ENCODE results near the gene LOXL1.

Gene LOXL1

GRCh38 chr15:73926219-73927002, at the start of gene LOXL1:
TSS of gene LOXL1 (plus strand) at chr15:73926462. CDS start at chr15:73926784, 322 bp downstream.
- Histone ChIP-seq H3K4me3 (ENCODE audit: low read length) (peak within 1 kb of the TSS; percentile 62), H3K27ac (ENCODE audit: low read length) (no peak within 1 kb of the TSS), H3K9ac (ENCODE audit: low read length) (peak within 1 kb of the TSS; percentile 26), H3K4me1 (ENCODE audit: control insufficient read depth, low read depth, low read length) (peaks cover 49% of the 10 kb centered on the region), H3K36me3 (ENCODE audit: control insufficient read depth, low read depth, low read length) (no peaks in the 10 kb centered on the region), H3K27me3 (ENCODE audit: control insufficient read depth, insufficient read depth, low read length) (peaks cover 13% of the 10 kb centered on the region), H3K9me3 (ENCODE audit: control insufficient read depth, low read depth, low read length) (no peaks in the 10 kb centered on the region)

- no peaks in the 10 kb centered on the region for H3K36me3 ChIP-seq (ENCODE audit: control insufficient read depth, low read depth, low read length)
- no peak overlapping the region for H3K9ac ChIP-seq (ENCODE audit: low read length)
- H3K27ac ChIP-seq (ENCODE audit: low read length): no peak overlapping the region
- no peak overlapping the region for H3K4me3 ChIP-seq (ENCODE audit: low read length)
- H3K27me3 ChIP-seq (ENCODE audit: control insufficient read depth, insufficient read depth, low read length): no peaks in the 10 kb centered on the region
- peaks cover 3% of the 10 kb centered on the region for H3K4me1 ChIP-seq (ENCODE audit: control insufficient read depth, low read depth, low read length)
- no peaks in the 10 kb centered on the region for H3K9me3 ChIP-seq (ENCODE audit: control insufficient read depth, low read depth, low read length)
Observed at GRCh38 chr15:73879426-73879825, 46.8 kb upstream of the LOXL1 start.

- H3K27me3 ChIP-seq (ENCODE audit: control insufficient read depth, insufficient read depth, low read length): no peaks in the 10 kb centered on the region
- no peak overlapping the region for H3K9ac ChIP-seq (ENCODE audit: low read length)
- no peak overlapping the region for H3K27ac ChIP-seq (ENCODE audit: low read length)
Observed at GRCh38 chr15:73881579-73882320, 44.5 kb upstream of the LOXL1 start.

GRCh38 chr15:73882761-73883419, 43.4 kb upstream of the LOXL1 start:
- no peak overlapping the region for H3K9ac ChIP-seq (ENCODE audit: low read length)
- H3K27me3 ChIP-seq (ENCODE audit: control insufficient read depth, insufficient read depth, low read length): no peaks in the 10 kb centered on the region
- no peak overlapping the region for H3K4me3 ChIP-seq (ENCODE audit: low read length)
- no peaks in the 10 kb centered on the region for H3K36me3 ChIP-seq (ENCODE audit: control insufficient read depth, low read depth, low read length)
- no peaks in the 10 kb centered on the region for H3K9me3 ChIP-seq (ENCODE audit: control insufficient read depth, low read depth, low read length)
- no peak overlapping the region for H3K27ac ChIP-seq (ENCODE audit: low read length)
- H3K4me1 ChIP-seq (ENCODE audit: control insufficient read depth, low read depth, low read length): no peaks in the 10 kb centered on the region

More at GRCh38 chr15:73881579-73882320, 44.5 kb upstream of the LOXL1 start:
- Histone ChIP-seq H3K4me3 (ENCODE audit: low read length) (no peak overlapping the region), H3K4me1 (ENCODE audit: control insufficient read depth, low read depth, low read length) (peaks cover 1% of the 10 kb centered on the region), H3K9me3 (ENCODE audit: control insufficient read depth, low read depth, low read length) (no peaks in the 10 kb centered on the region), H3K36me3 (ENCODE audit: control insufficient read depth, low read depth, low read length) (no peaks in the 10 kb centered on the region)

- H3K4me1 ChIP-seq (ENCODE audit: control insufficient read depth, low read depth, low read length): no peaks in the 10 kb centered on the region
- H3K9ac ChIP-seq (ENCODE audit: low read length): no peak overlapping the region
- no peaks in the 10 kb centered on the region for H3K36me3 ChIP-seq (ENCODE audit: control insufficient read depth, low read depth, low read length)
- H3K27me3 ChIP-seq (ENCODE audit: control insufficient read depth, insufficient read depth, low read length): no peaks in the 10 kb centered on the region
- H3K4me3 ChIP-seq (ENCODE audit: low read length): no peak overlapping the region
- H3K9me3 ChIP-seq (ENCODE audit: control insufficient read depth, low read depth, low read length): no peaks in the 10 kb centered on the region
- no peak overlapping the region for H3K27ac ChIP-seq (ENCODE audit: low read length)
Observed at GRCh38 chr15:73884159-73884558, 42.1 kb upstream of the LOXL1 start.

- Histone ChIP-seq H3K4me1 (ENCODE audit: control insufficient read depth, low read depth, low read length) (no peaks in the 10 kb centered on the region), H3K9me3 (ENCODE audit: control insufficient read depth, low read depth, low read length) (no peaks in the 10 kb centered on the region), H3K4me3 (ENCODE audit: low read length) (no peak overlapping the region), H3K36me3 (ENCODE audit: control insufficient read depth, low read depth, low read length) (no peaks in the 10 kb centered on the region), H3K27me3 (ENCODE audit: control insufficient read depth, insufficient read depth, low read length) (no peaks in the 10 kb centered on the region), H3K27ac (ENCODE audit: low read length) (no peak overlapping the region), H3K9ac (ENCODE audit: low read length) (no peak overlapping the region)
Observed at GRCh38 chr15:73885954-73886700, 40.1 kb upstream of the LOXL1 start.

- no peak overlapping the region for H3K9ac ChIP-seq (ENCODE audit: low read length)
- no peaks in the 10 kb centered on the region for H3K9me3 ChIP-seq (ENCODE audit: control insufficient read depth, low read depth, low read length)
- H3K27me3 ChIP-seq (ENCODE audit: control insufficient read depth, insufficient read depth, low read length): no peaks in the 10 kb centered on the region
- H3K4me1 ChIP-seq (ENCODE audit: control insufficient read depth, low read depth, low read length): no peaks in the 10 kb centered on the region
- H3K27ac ChIP-seq (ENCODE audit: low read length): no peak overlapping the region
- H3K36me3 ChIP-seq (ENCODE audit: control insufficient read depth, low read depth, low read length): no peaks in the 10 kb centered on the region
- no peak overlapping the region for H3K4me3 ChIP-seq (ENCODE audit: low read length)
Observed at GRCh38 chr15:73886717-73887345, 39.4 kb upstream of the LOXL1 start.

GRCh38 chr15:73887481-73887880, 38.8 kb upstream of the LOXL1 start:
- H3K4me3 ChIP-seq (ENCODE audit: low read length): no peak overlapping the region
- no peak overlapping the region for H3K9ac ChIP-seq (ENCODE audit: low read length)
- H3K27ac ChIP-seq (ENCODE audit: low read length): no peak overlapping the region
- H3K36me3 ChIP-seq (ENCODE audit: control insufficient read depth, low read depth, low read length): no peaks in the 10 kb centered on the region
- H3K27me3 ChIP-seq (ENCODE audit: control insufficient read depth, insufficient read depth, low read length): no peaks in the 10 kb centered on the region
- no peaks in the 10 kb centered on the region for H3K4me1 ChIP-seq (ENCODE audit: control insufficient read depth, low read depth, low read length)
- H3K9me3 ChIP-seq (ENCODE audit: control insufficient read depth, low read depth, low read length): peaks cover 3% of the 10 kb centered on the region

GRCh38 chr15:73888224-73889041, 37.8 kb upstream of the LOXL1 start:
- no peak overlapping the region for H3K9ac ChIP-seq (ENCODE audit: low read length)
- H3K36me3 ChIP-seq (ENCODE audit: control insufficient read depth, low read depth, low read length): no peaks in the 10 kb centered on the region
- no peaks in the 10 kb centered on the region for H3K4me1 ChIP-seq (ENCODE audit: control insufficient read depth, low read depth, low read length)
- H3K9me3 ChIP-seq (ENCODE audit: control insufficient read depth, low read depth, low read length): peaks cover 4% of the 10 kb centered on the region
- no peak overlapping the region for H3K27ac ChIP-seq (ENCODE audit: low read length)
- H3K27me3 ChIP-seq (ENCODE audit: control insufficient read depth, insufficient read depth, low read length): no peaks in the 10 kb centered on the region
- H3K4me3 ChIP-seq (ENCODE audit: low read length): no peak overlapping the region

GRCh38 chr15:73889053-73889761, 37.1 kb upstream of the LOXL1 start:
- H3K27me3 ChIP-seq (ENCODE audit: control insufficient read depth, insufficient read depth, low read length): no peaks in the 10 kb centered on the region
- no peak overlapping the region for H3K9ac ChIP-seq (ENCODE audit: low read length)
- no peak overlapping the region for H3K4me3 ChIP-seq (ENCODE audit: low read length)
- H3K9me3 ChIP-seq (ENCODE audit: control insufficient read depth, low read depth, low read length): peaks cover 4% of the 10 kb centered on the region
- H3K36me3 ChIP-seq (ENCODE audit: control insufficient read depth, low read depth, low read length): no peaks in the 10 kb centered on the region
- no peak overlapping the region for H3K27ac ChIP-seq (ENCODE audit: low read length)
- H3K4me1 ChIP-seq (ENCODE audit: control insufficient read depth, low read depth, low read length): no peaks in the 10 kb centered on the region
